NCI-H2196 (cell line): ENCODE results near the gene SLC22A23.

Source experiments
- DNase-seq: peaks from one replicate; lab custom pipeline; 2025; ENCODE audit not compliant: unreplicated experiment; lab: John Stamatoyannopoulos, UW

The SLC22A23 gene

GRCh38 chr6:3446184-3446583, 10.7 kb downstream of the SLC22A23 start:
- DNase-seq: no peak

DNA sequence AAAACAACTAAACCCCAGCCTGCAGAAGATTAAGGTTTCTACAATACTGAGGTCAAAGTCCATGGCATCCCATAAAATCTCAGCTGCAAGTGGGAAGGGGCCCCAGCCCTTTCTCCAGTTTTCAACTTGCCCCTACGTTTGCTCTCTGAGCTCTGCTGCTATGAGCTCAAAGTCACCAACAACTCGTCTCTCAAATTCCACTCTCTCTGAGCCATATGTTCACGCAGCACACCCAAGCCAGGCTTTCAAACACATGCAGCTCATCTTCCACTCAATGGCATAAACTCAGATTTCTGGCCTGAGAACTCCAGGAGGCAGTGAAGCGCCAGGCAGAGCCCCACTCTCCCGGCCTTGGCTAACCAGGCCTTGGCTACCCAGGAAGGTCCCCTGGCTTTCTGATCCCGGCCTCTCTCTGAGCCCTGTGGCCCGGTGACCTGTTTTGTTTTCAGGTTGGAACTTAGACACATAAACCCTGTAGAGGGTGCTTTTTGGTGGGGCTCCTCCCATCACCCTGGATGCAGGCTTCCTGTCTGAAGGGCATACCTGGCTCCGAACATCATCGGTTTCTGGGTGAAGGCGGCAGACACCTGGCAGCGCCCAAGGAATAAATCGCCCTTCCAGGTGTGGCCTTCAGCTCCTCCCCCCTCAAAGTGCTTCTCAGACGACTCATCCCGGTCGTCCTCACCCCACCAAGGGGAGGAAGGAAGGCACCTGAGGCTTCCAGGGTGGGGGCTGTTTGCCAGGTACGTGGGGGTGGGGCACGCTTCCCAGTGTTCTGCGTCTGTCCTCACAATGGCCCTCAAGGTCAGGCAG, 12.4 kb downstream of the SLC22A23 start:
- DNase-seq: no peak

DNA sequence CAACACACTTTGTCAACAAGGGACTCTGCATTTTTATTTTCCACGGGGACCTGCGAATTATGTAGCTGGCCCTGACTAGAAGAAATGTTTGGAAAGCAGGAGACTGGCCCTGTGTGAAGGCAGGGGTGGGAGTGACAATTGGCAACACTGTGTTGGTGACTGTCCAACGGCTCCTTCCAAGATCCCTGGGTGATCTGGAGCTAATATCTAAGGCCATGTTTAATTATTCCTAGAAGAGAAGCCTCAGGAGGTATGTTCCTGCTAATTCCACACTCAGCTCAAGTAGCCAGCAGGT, 13.7 kb downstream of the SLC22A23 start:
- no peak for DNase-seq

DNA sequence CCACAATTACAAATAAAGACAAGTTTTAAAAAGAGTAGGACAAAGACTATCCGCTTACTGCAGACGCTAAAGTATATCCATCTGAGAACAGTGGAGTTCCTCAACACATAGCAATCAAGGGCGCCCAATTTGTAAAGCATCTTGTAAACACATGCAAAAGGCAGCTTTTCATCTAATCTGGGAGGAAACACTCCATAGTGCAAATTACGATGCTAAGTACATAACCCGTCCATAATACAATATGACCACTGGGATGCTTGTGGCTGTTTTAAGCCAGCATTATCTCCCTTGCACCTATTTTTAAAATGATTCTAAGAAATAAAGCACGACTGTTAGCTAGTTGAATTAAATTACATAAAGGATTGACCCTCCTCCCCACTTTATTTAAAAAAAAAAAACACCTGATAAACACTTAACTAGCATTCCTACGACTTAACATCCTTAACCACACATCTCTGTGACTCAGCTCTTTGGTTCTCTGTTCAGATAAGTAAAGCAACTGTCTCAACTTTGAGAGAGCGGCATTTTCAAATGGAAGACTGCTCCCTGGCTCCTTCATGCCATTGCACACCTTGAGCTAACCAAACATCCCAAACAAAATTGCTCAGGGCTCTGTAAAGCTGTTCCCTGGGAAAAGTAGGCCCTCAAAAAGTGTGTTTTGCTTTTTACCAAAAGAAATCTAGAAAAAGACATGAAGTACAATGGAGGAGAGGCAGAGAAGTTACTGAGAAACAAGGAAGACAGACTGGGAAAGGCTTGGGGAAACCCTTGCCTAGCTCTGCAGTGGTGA, 14.2 kb downstream of the SLC22A23 start:
- DNase-seq: no peak

DNA sequence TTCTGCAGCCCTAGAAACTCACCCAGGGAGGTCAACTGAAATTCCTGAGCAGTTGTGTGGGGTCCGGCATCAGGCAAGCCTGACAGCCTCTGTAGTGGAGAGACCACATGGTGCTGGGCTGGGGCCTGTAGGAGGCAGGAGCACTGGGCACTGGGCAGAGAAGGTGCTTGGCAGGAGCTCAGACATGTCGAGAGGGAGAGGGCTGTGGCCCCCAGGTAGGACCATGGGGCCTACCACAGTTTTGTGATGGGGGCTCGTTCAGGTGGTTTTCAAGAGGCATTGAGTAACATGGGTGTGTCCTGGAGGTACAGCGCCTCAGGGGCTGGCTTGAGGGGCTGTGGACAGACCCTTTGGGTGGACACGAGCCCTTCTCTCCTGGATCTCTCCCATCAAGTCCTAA, 15.9 kb downstream of the SLC22A23 start:
- no peak for DNase-seq

DNA sequence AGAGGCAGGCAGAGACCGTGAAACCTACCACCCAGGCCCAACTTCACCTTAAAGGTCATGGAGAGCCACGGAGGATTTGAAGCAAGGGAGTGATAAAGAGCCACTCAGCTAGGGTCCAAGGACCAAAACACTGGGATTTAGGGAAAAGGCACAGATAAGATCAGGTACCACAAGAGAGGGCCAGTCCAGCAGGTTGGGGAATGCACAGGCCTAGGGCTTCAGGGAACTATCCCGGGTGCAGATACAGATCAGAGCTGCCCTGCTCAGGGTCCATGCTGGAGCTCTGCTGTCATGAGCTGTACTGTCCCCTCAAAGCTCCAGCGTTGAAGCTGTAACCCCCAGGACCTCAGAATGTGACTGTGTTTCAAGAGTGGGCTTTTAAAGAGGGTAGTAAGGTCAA, 16.9 kb downstream of the SLC22A23 start:
- no peak for DNase-seq

DNA sequence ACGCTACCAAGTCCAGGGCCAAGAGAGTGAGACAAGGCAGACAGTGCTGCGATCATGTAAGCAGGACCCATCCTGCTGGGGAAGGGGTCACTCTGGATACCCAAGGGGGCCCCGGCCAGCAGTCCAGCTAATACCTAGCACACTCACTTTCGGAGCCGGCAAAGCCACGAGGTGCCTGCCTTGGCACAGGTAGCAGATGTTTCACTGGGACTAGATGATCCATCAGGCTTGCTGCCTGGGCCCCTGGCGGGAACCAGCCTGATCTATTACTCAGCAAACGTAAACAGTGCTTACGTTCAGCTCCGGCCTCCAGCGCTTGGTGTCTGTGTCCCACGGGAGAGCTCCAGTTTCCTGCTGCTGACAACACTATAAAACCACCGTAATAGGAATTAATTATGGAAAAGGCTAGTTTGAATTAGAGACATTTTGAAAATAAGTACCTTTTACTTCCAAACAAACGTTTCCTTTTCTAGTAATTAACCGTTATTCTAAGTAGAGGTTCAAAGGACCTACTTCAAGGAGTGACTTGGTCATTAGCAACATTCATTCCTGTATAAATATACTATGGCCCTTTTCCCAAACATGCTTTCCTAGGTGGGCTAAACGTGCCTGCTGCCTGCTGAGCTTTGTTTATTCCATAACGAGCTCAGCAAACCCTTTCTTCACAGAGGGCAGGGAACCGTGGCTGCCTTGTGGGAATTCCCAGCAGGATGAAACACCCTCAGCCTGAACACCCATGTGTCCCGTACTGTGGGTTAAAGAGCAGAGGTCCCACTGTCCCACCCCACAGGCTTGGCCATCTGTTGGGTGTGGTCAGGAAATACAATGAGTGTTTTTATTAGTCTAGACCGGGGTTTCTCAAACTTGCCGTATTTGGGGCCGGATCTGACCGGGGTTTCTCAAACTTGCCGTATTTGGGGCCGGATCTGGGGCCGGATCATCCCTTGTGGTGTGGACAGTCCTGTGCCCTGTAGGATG, 18.4 kb downstream of the SLC22A23 start:
- DNase-seq: peak; percentile 23

DNA sequence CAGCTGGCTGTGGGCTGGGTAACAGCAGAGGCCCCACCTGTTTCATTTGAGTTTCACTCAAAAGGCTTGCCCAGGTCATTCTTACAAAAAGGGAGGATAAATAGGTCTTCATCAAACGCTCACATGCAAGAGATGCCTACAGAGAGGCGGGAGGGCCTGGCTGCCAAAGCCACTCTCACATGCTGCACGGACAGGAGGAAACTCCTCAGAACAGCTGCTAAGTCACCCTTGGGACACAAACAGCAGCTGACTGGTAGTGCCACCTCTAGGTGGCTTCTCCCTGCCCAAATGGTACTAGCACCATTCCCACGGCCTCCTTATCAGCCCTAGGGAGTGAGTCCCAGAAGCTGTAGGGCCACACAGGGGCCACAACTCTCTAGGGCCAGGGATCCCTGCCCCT, 23.8 kb downstream of the SLC22A23 start:
- no peak for DNase-seq

GRCh38 chr6:3432416-3432815, 24.4 kb downstream of the SLC22A23 start:
- DNase-seq: no peak

- DNase-seq: no peak
Measured at GRCh38 chr6:3431994-3432393, 24.9 kb downstream of the SLC22A23 start.

- no peak for DNase-seq
Measured at GRCh38 chr6:3429211-3429610, 27.6 kb downstream of the SLC22A23 start.

DNA sequence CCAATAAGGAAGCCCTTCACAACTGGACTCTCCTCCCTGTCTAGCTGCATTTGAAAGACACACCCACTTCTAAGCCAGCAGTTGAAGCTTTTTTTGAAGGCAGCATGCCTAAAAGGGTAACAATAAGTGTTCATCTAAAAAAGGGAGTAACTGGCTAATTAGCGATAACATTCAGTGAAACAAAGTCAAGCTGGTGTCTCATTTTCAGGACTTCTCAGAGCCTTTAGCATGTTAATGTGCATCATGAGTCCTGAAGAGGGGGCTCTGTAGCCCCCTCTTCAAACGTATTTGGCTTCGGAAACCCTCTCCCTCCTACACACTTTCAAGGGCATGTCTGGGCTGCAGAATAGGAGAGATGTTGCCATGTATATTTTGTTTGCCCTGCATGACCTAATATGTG, 28.1 kb downstream of the SLC22A23 start:
- no peak for DNase-seq

GRCh38 chr6:3428247-3428646, 28.6 kb downstream of the SLC22A23 start:
- DNase-seq: no peak

GRCh38 chr6:3427687-3428085, 29.2 kb downstream of the SLC22A23 start:
- DNase-seq: no peak

DNA sequence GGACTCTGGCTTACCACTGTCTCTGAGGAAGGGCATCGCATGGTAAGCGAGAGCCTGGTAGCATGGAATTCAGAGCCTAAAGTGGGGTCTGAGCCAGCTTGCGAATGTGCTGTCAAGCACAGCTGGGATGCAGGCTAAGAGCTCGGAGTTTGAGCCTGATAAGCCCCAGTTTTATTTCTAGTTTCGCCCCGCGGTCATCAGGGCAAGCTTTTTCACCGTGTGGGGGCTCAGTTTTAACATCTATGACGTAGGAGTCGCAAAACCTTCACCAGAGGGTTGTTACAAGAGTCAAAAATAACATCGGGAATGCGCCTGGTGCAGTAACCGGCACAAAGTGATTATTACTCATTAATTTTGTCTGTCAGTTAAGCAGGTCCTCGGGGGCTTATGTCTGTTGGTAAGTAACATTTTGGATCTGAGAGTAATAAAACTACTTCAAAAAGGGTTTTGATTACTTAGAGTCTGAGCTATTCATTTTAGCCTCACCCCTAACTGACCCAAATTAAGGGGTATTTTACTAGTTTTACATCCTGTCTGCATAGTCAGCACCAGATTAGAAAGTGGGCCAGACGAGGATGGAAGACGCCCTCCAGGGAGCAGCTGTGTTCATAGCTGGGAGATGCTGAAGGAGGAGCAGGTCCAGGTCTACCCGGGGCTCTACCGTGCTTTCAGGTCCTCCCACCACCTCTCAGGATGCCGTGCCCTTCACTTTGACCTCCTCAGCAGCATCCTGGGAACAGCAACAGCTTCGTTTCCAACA, 29.7 kb downstream of the SLC22A23 start:
- no peak for DNase-seq

- DNase-seq: no peak
Measured at GRCh38 chr6:3426091-3426926, 30.5 kb downstream of the SLC22A23 start.

GRCh38 chr6:3425574-3425973, 31.3 kb downstream of the SLC22A23 start:
- DNase-seq: no peak

DNA sequence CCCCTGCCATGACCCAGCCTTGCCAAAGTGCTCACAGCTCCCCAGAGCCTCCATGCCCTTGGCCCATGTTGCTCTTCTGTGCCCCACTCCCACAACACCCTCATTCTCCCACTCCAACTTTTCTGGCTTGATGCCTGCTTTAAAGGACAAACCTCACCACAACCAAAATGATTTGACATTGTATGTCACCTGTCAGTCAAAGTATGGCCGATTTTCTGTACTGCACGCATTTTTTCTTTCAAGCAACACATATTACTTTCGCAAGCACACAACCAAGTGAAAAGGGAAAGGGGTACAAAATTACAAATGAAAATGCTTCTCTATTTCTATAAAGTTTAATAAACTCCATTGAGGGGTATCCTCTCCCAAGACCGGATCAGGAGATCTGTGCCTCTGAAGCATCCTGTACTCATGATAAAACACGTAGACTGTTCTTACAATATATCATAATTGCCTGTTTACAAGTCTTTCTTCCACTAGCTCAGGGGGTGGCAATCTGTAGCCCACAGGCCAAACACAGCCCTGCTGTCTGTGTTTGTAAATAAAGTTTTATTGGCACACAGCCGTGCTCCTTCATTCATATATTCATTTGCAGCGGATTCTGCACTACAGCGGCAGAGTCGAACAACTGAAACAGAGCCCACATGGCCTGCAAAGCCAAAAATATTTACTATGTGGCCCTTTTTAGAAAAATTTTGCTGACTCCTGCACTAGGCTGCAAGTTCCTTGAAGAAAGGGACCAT, 32.5 kb downstream of the SLC22A23 start:
- no peak for DNase-seq
